Endodermal cell (in vitro differentiated cells): Measurements from ENCODE around the gene TSPAN17. TPM values are rescaled to one million over a fixed set of nuclear protein-coding genes. Genes with fewer than 3 reads are reported as not detected.

ENCODE experiments used
- DNase-seq: peaks from one replicate; pipeline ENCODE4 v3.0.0-alpha.2; 2017
- H3K27ac ChIP-seq: 2 replicates; pipeline ENCODE4 v1.5.1; 2013; ENCODE audit warnings: mild to moderate bottlenecking, low read depth, low read length, moderate library complexity
- H3K27me3 ChIP-seq: 2 replicates; pipeline ENCODE4 v1.6.1; 2013; ENCODE audit warnings: mild to moderate bottlenecking, low read length, moderate library complexity; ENCODE audit not compliant: insufficient read depth, control insufficient read depth, poor library complexity, severe bottlenecking
- H3K36me3 ChIP-seq: 2 replicates; pipeline ENCODE4 v1.7.0; 2013; ENCODE audit warnings: mild to moderate bottlenecking, low read length, moderate library complexity; ENCODE audit not compliant: control insufficient read depth, insufficient read depth
- H3K4me1 ChIP-seq: one replicate; pipeline ENCODE4 v1.7.0; 2013; ENCODE audit warnings: low read length; ENCODE audit not compliant: control insufficient read depth, insufficient read depth
- H3K4me3 ChIP-seq: 2 replicates; pipeline ENCODE4 v1.5.1; 2013; ENCODE audit warnings: mild to moderate bottlenecking, low read length, moderate library complexity
- H3K9ac ChIP-seq: 2 replicates; pipeline ENCODE4 v1.6.1; 2013; ENCODE audit warnings: mild to moderate bottlenecking, low read length, moderate library complexity; ENCODE audit not compliant: poor library complexity, severe bottlenecking; ENCODE audit errors: extremely low read depth
- H3K9me3 ChIP-seq: 2 replicates; pipeline ENCODE4 v1.6.1; 2013; ENCODE audit warnings: mild to moderate bottlenecking, low read length, moderate library complexity; ENCODE audit not compliant: control insufficient read depth
- H3K27ac Mint-ChIP-seq: 2 replicates; pipeline ENCODE4 v1.8.0; 2020; ENCODE audit warnings: mixed read lengths
- H3K27me3 Mint-ChIP-seq: 2 replicates; pipeline ENCODE4 v1.8.0; 2021; ENCODE audit warnings: mild to moderate bottlenecking, mixed read lengths; ENCODE audit not compliant: insufficient read depth
- H3K36me3 Mint-ChIP-seq: 2 replicates; pipeline ENCODE4 v1.8.0; 2020; ENCODE audit warnings: low read depth, mixed read lengths
- H3K4me1 Mint-ChIP-seq: 2 replicates; pipeline ENCODE4 v1.8.0; 2020; ENCODE audit warnings: mixed read lengths
- H3K4me3 Mint-ChIP-seq: 2 replicates; pipeline ENCODE4 v1.8.0; 2020; ENCODE audit warnings: mild to moderate bottlenecking, moderate library complexity, mixed read lengths
- H3K9me3 Mint-ChIP-seq: 2 replicates; pipeline ENCODE4 v1.8.0; 2020; ENCODE audit warnings: mild to moderate bottlenecking, mixed read lengths
- CTCF ChIP-seq: fragments of 200-600 bp; sonication (generic); conservative IDR thresholded peaks from 2 replicates; pipeline ENCODE4 v1.5.0; 2021; ENCODE audit warnings: antibody characterized with exemption, mild to moderate bottlenecking
- whole genome bisulfite sequencing, 2 experiments: methylation state at CpG; one replicate each; pipeline versions ENCODE4 v1.1.5 to v1.1.7; 2013; ENCODE audit warnings: missing lambda C conversion rate in 2 of 2, mixed read lengths in 1 of 2; ENCODE audit not compliant: insufficient coverage in 1 of 2, insufficient read length in 1 of 2; 5-methylcytosine and 5-hydroxymethylcytosine counted together
- total RNA-seq, 2 donors: library from RNA; stranded (reverse); fragmentation: NEBNext Ultra II Directional in 1 of 2; extraction: Animal tissue kit (Norgen Biotek cat#: 25700) in 1 of 2; gene quantifications; 2 replicates in 1 of 2; 3 replicates in 1 of 2; pipeline ENCODE4 v1.2.1, GENCODE V29; 2021

TSPAN17 gene
- total RNA-seq, 2 donors from 2014 or later = 49.3 to 50.3 TPM

GRCh38 chr5:176662371-176663333 lies 15.4 kb downstream of the TSPAN17 start:
- WGBS, 2 experiments = 90 to 95% methylated on average over 14 to 21 of the region's 21 CpGs
- Histone ChIP-seq H3K4me1 (no peaks in the 10 kb centered on the region), H3K9me3 (no peaks in the 10 kb centered on the region), H3K9ac (no peak overlapping the region), H3K4me3 (no peak overlapping the region), H3K27me3 (no peaks in the 10 kb centered on the region), H3K36me3 (no peaks in the 10 kb centered on the region), H3K27ac (no peak overlapping the region)
- Mint-ChIP-seq H3K4me3 (no peak overlapping the region), H3K27ac (no peak overlapping the region), H3K4me1 (no peaks in the 10 kb centered on the region), H3K36me3 (peaks cover 2% of the 10 kb centered on the region), H3K9me3 (no peaks in the 10 kb centered on the region), H3K27me3 (peaks cover 2% of the 10 kb centered on the region)
- no peak for TF ChIP-seq CTCF
- no peak for DNase-seq

- Mint-ChIP-seq H3K36me3 (no peaks in the 10 kb centered on the region), H3K4me1 (no peaks in the 10 kb centered on the region), H3K27me3 (peaks cover 5% of the 10 kb centered on the region), H3K27ac (no peak overlapping the region), H3K4me3 (no peak overlapping the region), H3K9me3 (no peaks in the 10 kb centered on the region)
- no peak for TF ChIP-seq CTCF
- Histone ChIP-seq H3K4me3 (no peak overlapping the region), H3K36me3 (no peaks in the 10 kb centered on the region), H3K27me3 (no peaks in the 10 kb centered on the region), H3K9ac (no peak overlapping the region), H3K4me1 (no peaks in the 10 kb centered on the region), H3K9me3 (no peaks in the 10 kb centered on the region), H3K27ac (no peak overlapping the region)
- WGBS, 2 experiments = 94 to 100% methylated on average over 2 to 10 of the region's 10 CpGs
- DNase-seq = no peak
Measured at GRCh38 chr5:176663566-176663965, 16.3 kb downstream of the TSPAN17 start.

GRCh38 chr5:176664479-176664878 lies 17.2 kb downstream of the TSPAN17 start:
- WGBS, 2 experiments = 41 to 61% methylated on average over 3 to 6 of the region's 6 CpGs
- Mint-ChIP-seq H3K27me3 (peaks cover 5% of the 10 kb centered on the region), H3K9me3 (no peaks in the 10 kb centered on the region), H3K4me3 (no peak overlapping the region), H3K4me1 (no peaks in the 10 kb centered on the region), H3K36me3 (no peaks in the 10 kb centered on the region), H3K27ac (no peak overlapping the region)
- no peak for DNase-seq
- H3K9ac ChIP-seq = no peak overlapping the region
- no peak for TF ChIP-seq CTCF
- H3K27ac ChIP-seq = no peak overlapping the region
- peaks cover 4% of the 10 kb centered on the region for H3K27me3 ChIP-seq
- H3K9me3 ChIP-seq = no peaks in the 10 kb centered on the region
- H3K4me3 ChIP-seq = no peak overlapping the region
- H3K36me3 ChIP-seq = no peaks in the 10 kb centered on the region
- H3K4me1 ChIP-seq = no peaks in the 10 kb centered on the region
